C4-2B (cell line): ENCODE results near the gene GOLGA7B.

ENCODE experiments used
- ZFX ChIP-seq: fragments of 450-650 bp; IDR thresholded peaks from 2 replicates; pipeline ENCODE4 v1.6.1; 2017
- TF ChIP-seq, protein P1 (sequence below): fragments of 450-650 bp; conservative IDR thresholded peaks from 2 replicates; pipeline ENCODE4 v1.5.1; 2017; ENCODE audit warnings: mild to moderate bottlenecking

GRCh38 chr10:97865488-97865887, 15.8 kb downstream of the GOLGA7B start:
- TF ChIP-seq, protein P1, sequence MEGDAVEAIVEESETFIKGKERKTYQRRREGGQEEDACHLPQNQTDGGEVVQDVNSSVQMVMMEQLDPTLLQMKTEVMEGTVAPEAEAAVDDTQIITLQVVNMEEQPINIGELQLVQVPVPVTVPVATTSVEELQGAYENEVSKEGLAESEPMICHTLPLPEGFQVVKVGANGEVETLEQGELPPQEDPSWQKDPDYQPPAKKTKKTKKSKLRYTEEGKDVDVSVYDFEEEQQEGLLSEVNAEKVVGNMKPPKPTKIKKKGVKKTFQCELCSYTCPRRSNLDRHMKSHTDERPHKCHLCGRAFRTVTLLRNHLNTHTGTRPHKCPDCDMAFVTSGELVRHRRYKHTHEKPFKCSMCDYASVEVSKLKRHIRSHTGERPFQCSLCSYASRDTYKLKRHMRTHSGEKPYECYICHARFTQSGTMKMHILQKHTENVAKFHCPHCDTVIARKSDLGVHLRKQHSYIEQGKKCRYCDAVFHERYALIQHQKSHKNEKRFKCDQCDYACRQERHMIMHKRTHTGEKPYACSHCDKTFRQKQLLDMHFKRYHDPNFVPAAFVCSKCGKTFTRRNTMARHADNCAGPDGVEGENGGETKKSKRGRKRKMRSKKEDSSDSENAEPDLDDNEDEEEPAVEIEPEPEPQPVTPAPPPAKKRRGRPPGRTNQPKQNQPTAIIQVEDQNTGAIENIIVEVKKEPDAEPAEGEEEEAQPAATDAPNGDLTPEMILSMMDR = no peak
- no peak for TF ChIP-seq ZFX
